Neural progenitor cell (in vitro differentiated cells): ENCODE measurements around the gene CASP7.

ENCODE experiments used
- EZH2 ChIP-seq: fragments of 200-600 bp; sonication (generic); IDR thresholded peaks from 2 replicates; pipeline ENCODE4 v1.6.1; 2017; ENCODE audit warnings: antibody characterized with exemption, mild to moderate bottlenecking, moderate library complexity
- EZH2phosphoT487 ChIP-seq: fragments of 200-600 bp; sonication (generic); IDR thresholded peaks from 2 replicates; pipeline ENCODE4 v1.6.1; 2017; ENCODE audit warnings: antibody characterized with exemption
- TF ChIP-seq, protein P1 (sequence below): fragments of 200-600 bp; sonication (generic); IDR thresholded peaks from 2 replicates; pipeline ENCODE4 v1.5.1; 2017; ENCODE audit warnings: antibody characterized with exemption, mild to moderate bottlenecking

- TF ChIP-seq, protein P1, sequence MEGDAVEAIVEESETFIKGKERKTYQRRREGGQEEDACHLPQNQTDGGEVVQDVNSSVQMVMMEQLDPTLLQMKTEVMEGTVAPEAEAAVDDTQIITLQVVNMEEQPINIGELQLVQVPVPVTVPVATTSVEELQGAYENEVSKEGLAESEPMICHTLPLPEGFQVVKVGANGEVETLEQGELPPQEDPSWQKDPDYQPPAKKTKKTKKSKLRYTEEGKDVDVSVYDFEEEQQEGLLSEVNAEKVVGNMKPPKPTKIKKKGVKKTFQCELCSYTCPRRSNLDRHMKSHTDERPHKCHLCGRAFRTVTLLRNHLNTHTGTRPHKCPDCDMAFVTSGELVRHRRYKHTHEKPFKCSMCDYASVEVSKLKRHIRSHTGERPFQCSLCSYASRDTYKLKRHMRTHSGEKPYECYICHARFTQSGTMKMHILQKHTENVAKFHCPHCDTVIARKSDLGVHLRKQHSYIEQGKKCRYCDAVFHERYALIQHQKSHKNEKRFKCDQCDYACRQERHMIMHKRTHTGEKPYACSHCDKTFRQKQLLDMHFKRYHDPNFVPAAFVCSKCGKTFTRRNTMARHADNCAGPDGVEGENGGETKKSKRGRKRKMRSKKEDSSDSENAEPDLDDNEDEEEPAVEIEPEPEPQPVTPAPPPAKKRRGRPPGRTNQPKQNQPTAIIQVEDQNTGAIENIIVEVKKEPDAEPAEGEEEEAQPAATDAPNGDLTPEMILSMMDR: no peak
- TF ChIP-seq EZH2: no peak
- TF ChIP-seq EZH2phosphoT487: no peak
These were observed 739 bp downstream of the CASP7 start for GRCh38 chr10:113680190-113681111.
